ENCODE results near the gene AK8. TPM values are rescaled to one million over a fixed set of nuclear protein-coding genes. Genes with fewer than 3 reads are reported as not detected.

The AK8 gene, protein sequence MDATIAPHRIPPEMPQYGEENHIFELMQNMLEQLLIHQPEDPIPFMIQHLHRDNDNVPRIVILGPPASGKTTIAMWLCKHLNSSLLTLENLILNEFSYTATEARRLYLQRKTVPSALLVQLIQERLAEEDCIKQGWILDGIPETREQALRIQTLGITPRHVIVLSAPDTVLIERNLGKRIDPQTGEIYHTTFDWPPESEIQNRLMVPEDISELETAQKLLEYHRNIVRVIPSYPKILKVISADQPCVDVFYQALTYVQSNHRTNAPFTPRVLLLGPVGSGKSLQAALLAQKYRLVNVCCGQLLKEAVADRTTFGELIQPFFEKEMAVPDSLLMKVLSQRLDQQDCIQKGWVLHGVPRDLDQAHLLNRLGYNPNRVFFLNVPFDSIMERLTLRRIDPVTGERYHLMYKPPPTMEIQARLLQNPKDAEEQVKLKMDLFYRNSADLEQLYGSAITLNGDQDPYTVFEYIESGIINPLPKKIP
- total RNA-seq (2021; ENCODE audit: unreplicated experiment) (2.5 TPM), Bru-seq, nascent RNA (percentile 37 among the genes with signal in this experiment), BruChase-seq, experiment 1, labeled RNA remaining after a 6-hour chase (percentile 27 among the genes with signal in this experiment), BruChase-seq, experiment 2, labeled RNA remaining after a 2-hour chase (percentile 33 among the genes with signal in this experiment)
- polyA plus RNA-seq (2012): 1.7 TPM in 2 replicates
- long read RNA-seq, partial matches to known transcripts: 1 of 3 reads
- long read RNA-seq, other reads (novel, unspliced or antisense): 1 of 3 reads

DNA sequence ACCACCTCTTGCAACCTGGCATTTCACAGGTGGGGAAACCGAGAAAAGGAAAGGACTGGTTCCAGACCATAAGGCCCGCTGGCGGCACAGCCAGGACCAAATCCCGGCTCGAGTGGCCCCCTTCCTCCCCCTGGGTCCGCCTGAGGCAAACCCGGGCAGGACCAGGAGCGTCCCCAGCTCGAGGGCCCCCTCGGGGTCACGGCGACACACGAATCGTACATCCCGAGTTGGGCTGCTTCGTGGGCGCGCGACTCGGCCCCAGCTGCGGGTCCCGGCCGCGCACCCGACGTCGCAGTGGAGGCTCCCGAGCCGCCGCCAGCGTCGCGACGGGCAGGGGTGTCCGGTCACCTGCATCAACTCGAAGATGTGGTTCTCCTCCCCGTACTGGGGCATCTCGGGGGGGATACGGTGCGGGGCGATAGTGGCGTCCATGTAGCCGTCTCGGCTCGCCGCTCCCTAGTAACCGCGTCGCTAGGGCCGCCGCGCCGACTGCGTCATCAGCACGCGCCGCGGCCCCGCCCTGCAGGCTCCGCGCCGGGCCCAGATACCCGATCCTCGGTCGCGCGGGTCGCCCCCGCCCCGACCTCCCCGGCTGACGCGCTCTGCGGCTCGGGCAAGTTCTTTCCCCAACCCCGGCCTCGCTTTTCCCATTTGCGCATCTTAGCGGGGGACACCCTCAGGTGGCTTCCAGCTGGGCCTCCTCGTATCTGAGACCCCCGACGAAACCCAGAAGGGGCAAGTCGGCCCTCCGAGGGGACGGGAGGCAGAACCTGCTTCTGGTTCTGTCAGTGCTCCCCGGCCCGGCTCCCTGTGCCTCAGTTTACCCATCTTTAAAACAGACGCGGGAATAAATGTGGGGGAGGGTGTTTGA is at the start of gene AK8:
AK8 (minus strand) TSS at position 461 of the 871 bp plus-strand sequence; CDS start at position 432, 29 bp downstream.
- POLR2A ChIA-PET: no interaction called here
- H3K9ac ChIP-seq (ENCODE audit: low read length): peak within 1 kb of the TSS; percentile 97
- peaks cover 7 to 28% of the 10 kb centered on the region in 2 experiments; a peak in 2 of 4 replicates for H3K4me1 ChIP-seq (ENCODE audit: control insufficient read depth in 1 of 2, insufficient read depth in 2 of 2, low read length in 2 of 2)
- peak within 1 kb of the TSS; percentile 97 for H2AFZ ChIP-seq (ENCODE audit: low read depth, low read length, poor library complexity, severe bottlenecking)
- peak within 1 kb of the TSS; percentile 45; the same call in 1 of the 2 replicates for H3K27ac ChIP-seq (ENCODE audit: low read depth, low read length)
- H3K4me3 ChIP-seq (replicated peaks in 1 of 2; ENCODE audit: low read depth in 1 of 2, low read length in 2 of 2): peak within 1 kb of the TSS; percentile 99
- RAD21 ChIA-PET (ENCODE audit: low non-redundant PET in 1 of 2, low total read pairs in 2 of 2, uncharacterized antibody in 2 of 2, unreplicated experiment in 2 of 2): no interaction called here
- peak; percentile 48 for DNase-seq (ENCODE audit: low read depth, low spot score)
- peak; percentile 88 for ATAC-seq
- H3K79me2 ChIP-seq (ENCODE audit: insufficient read depth, low read length): no peaks in the 10 kb centered on the region
- CTCF ChIA-PET: interaction anchor here (0.7 to 1.4 kb wide), 2 partner anchors 24 to 72 kb away, joined by 4 read pairs; no protein-coding TSS in a partner anchor
- no peaks in the 10 kb centered on the region for H3K9me2 ChIP-seq (ENCODE audit: insufficient read depth)
- H4K20me1 ChIP-seq (ENCODE audit: insufficient read depth): no peaks in the 10 kb centered on the region
- intact Hi-C loops (cut with micrococcal nuclease): no loop called here
- H3K9me3 ChIP-seq (ENCODE audit: control insufficient read depth in 1 of 2, insufficient read depth in 1 of 2, low read depth in 1 of 2, low read length in 2 of 2): no peaks in the 10 kb centered on the region
- BruUV-seq (replicated peaks): no TSS peak
- TF ChIP-seq SIN3A (IDR thresholded peaks at IDR 0.05; ENCODE audit: low read depth): peak; percentile 87
- TF ChIP-seq, protein P1, sequence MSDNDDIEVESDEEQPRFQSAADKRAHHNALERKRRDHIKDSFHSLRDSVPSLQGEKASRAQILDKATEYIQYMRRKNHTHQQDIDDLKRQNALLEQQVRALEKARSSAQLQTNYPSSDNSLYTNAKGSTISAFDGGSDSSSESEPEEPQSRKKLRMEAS (IDR thresholded peaks at IDR 0.05): peak; percentile 59; the same call in 1 of the 2 replicates
- TF ChIP-seq YY1 (IDR thresholded peaks at IDR 0.05; ENCODE audit: extremely low read depth, insufficient replicate concordance, low read depth, low read length): no peak
- TF ChIP-seq ZFX (IDR thresholded peaks at IDR 0.05): peak; percentile 78
- TF ChIP-seq EGR1 (IDR thresholded peaks at IDR 0.05; ENCODE audit: low read depth): peak; percentile 66
- TF ChIP-seq, protein P2, sequence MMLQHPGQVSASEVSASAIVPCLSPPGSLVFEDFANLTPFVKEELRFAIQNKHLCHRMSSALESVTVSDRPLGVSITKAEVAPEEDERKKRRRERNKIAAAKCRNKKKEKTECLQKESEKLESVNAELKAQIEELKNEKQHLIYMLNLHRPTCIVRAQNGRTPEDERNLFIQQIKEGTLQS (IDR thresholded peaks at IDR 0.05): no peak
- no peak for TF ChIP-seq TCF7L2 (IDR thresholded peaks at IDR 0.05; ENCODE audit: borderline replicate concordance, extremely low read depth, insufficient read depth, insufficient read length)
- peak; percentile 91 for TF ChIP-seq SRF (IDR thresholded peaks at IDR 0.05; ENCODE audit: low read depth)
- no peak for TF ChIP-seq JUND (IDR thresholded peaks at IDR 0.05)
- peak; percentile 43 for TF ChIP-seq POLR2A (IDR thresholded peaks at IDR 0.05; ENCODE audit: borderline replicate concordance, extremely low read depth, insufficient read depth, insufficient read length)
- 0 out of 2 replicates have a peak, but pooled peaks have one; percentile 18 for TF ChIP-seq CBX3 (IDR thresholded peaks at IDR 0.05; ENCODE audit: low read depth)
- TF ChIP-seq SP1 (IDR thresholded peaks at IDR 0.05; ENCODE audit: low read depth): 0 out of 2 replicates have a peak, but pooled peaks have one; percentile 28
- TF ChIP-seq CEBPB (IDR thresholded peaks at IDR 0.05; ENCODE audit: low read depth): no peak
- no peaks in the 10 kb centered on the region for H3K27me3 ChIP-seq (ENCODE audit: insufficient read depth, low read length)
- peak within 1 kb of the TSS; percentile 99 for H3K4me2 ChIP-seq (ENCODE audit: low read length)
- no peaks in the 10 kb centered on the region for H3K36me3 ChIP-seq (ENCODE audit: control insufficient read depth in 1 of 2, insufficient read depth in 2 of 2, low read length in 2 of 2)
